Measurements from ENCODE around the gene HMGXB3.
A peak's percentile ranks its signal among the peaks of the same experiment; 100 is the strongest.

Gene HMGXB3

GRCh38 chr5:150000256-150000989, at the start of gene HMGXB3, which contains the start of gene TIGD6:
Gene HMGXB3, plus strand, starts transcription at chr5:150000739. Its CDS starts 4,114 bp downstream, at chr5:150004853.
Gene TIGD6, minus strand, starts transcription at chr5:150000654. Its CDS starts 4,306 bp downstream, at chr5:149996348.
- DNase-seq (ENCODE audit: low spot score) = peak; percentile 95

GRCh38 chr5:149951138-149951749, 49.3 kb upstream of the HMGXB3 start:
- no peak for DNase-seq (ENCODE audit: low spot score)

GRCh38 chr5:149953436-149954121, 47.0 kb upstream of the HMGXB3 start:
- no peak for DNase-seq (ENCODE audit: low spot score)

GRCh38 chr5:149954798-149955197, 45.7 kb upstream of the HMGXB3 start:
- DNase-seq (ENCODE audit: low spot score) = no peak

GRCh38 chr5:149956685-149957084, 43.9 kb upstream of the HMGXB3 start:
- no peak for DNase-seq (ENCODE audit: low spot score)

- no peak for DNase-seq (ENCODE audit: low spot score)
Observed at GRCh38 chr5:149957855-149958254, 42.7 kb upstream of the HMGXB3 start.

GRCh38 chr5:149959406-149960236, 40.9 kb upstream of the HMGXB3 start:
- peak; percentile 34 for DNase-seq (ENCODE audit: low spot score)

- peak; percentile 99 for DNase-seq (ENCODE audit: low spot score)
Observed at GRCh38 chr5:149960272-149961185, 40.0 kb upstream of the HMGXB3 start, which contains the start of gene SLC26A2. Gene SLC26A2, plus strand, starts transcription at chr5:149960758. Its CDS starts 16,895 bp downstream, at chr5:149977653.

- peak; percentile 7 for DNase-seq (ENCODE audit: low spot score)
Observed at GRCh38 chr5:149961186-149961685, 39.3 kb upstream of the HMGXB3 start.

- DNase-seq (ENCODE audit: low spot score) = peak; percentile 50
Observed at GRCh38 chr5:149961957-149962409, 38.6 kb upstream of the HMGXB3 start.

GRCh38 chr5:149962601-149963300, 37.8 kb upstream of the HMGXB3 start:
- no peak for DNase-seq (ENCODE audit: low spot score)

GRCh38 chr5:149963729-149964128, 36.8 kb upstream of the HMGXB3 start:
- DNase-seq (ENCODE audit: low spot score) = no peak

- no peak for DNase-seq (ENCODE audit: low spot score)
Observed at GRCh38 chr5:149966946-149967345, 33.6 kb upstream of the HMGXB3 start.

- DNase-seq (ENCODE audit: low spot score) = no peak
Observed at GRCh38 chr5:149969181-149969930, 31.2 kb upstream of the HMGXB3 start.

GRCh38 chr5:149975409-149975808, 25.1 kb upstream of the HMGXB3 start:
- no peak for DNase-seq (ENCODE audit: low spot score)

- DNase-seq (ENCODE audit: low spot score) = no peak
Observed at GRCh38 chr5:149979896-149980295, 20.6 kb upstream of the HMGXB3 start.

- DNase-seq (ENCODE audit: low spot score) = no peak
Observed at GRCh38 chr5:149981206-149981605, 19.3 kb upstream of the HMGXB3 start.

GRCh38 chr5:149982505-149982904, 18.0 kb upstream of the HMGXB3 start:
- DNase-seq (ENCODE audit: low spot score) = no peak

GRCh38 chr5:149988126-149988525, 12.4 kb upstream of the HMGXB3 start:
- no peak for DNase-seq (ENCODE audit: low spot score)

All from Ammon's horn (tissue), 1 donor.